Testis (tissue), 3 donors: ENCODE data around the gene JUP. TPM values are rescaled to one million over a fixed set of nuclear protein-coding genes. Genes with fewer than 3 reads are reported as not detected.
A peak's percentile ranks its signal among the peaks of the same experiment; 100 is the strongest.

Experiments
- DNase-seq: peaks from one replicate; pipeline ENCODE4 v3.0.0-alpha.2; 2019
- H3K27ac ChIP-seq, 2 donors: fragments of 200-600 bp; sonication (generic); one replicate each; pipeline ENCODE4 v1.5.1; 2019
- H3K27me3 ChIP-seq: fragments of 200-600 bp; sonication (generic); one replicate; pipeline ENCODE4 v1.5.1; 2019
- H3K36me3 ChIP-seq: fragments of 200-600 bp; sonication (generic); one replicate; pipeline ENCODE4 v1.5.1; 2017; ENCODE audit warnings: low read depth; ENCODE audit errors: missing control alignments
- H3K4me1 ChIP-seq: fragments of 200-600 bp; sonication (generic); one replicate; pipeline ENCODE4 v1.5.1; 2019
- H3K4me3 ChIP-seq, 2 donors: fragments of 200-600 bp; sonication (generic); one replicate each; pipeline ENCODE4 v1.5.1; 2017 to 2019
- H3K9me3 ChIP-seq: fragments of 200-600 bp; sonication (generic); one replicate; pipeline ENCODE4 v1.5.1; 2017
- CTCF ChIP-seq, 3 experiments: fragments of 450-650 bp in 2 of 3; fragments of 200-600 bp in 1 of 3; sonication (generic) in 1 of 3; IDR thresholded peaks; one replicate each; pipeline ENCODE4 v1.5.1; 2016 to 2019; ENCODE audit warnings: antibody characterized with exemption in 3 of 3, mild to moderate bottlenecking in 2 of 3, moderate library complexity in 1 of 3
- POLR2A ChIP-seq: fragments of 450-650 bp; IDR thresholded peaks from one replicate; pipeline ENCODE4 v1.6.1; 2017; ENCODE audit warnings: antibody characterized with exemption, mild to moderate bottlenecking, moderate library complexity
- WGBS, 2 donors: methylation state at CpG; one replicate each; pipeline ENCODE4 v1.1.5; 2018; 5-methylcytosine and 5-hydroxymethylcytosine counted together
- intact Hi-C: fragments of 100-400 bp; cut with DNase I; formaldehyde crosslinking; loops from one replicate; pipeline ENCODE4 v1.15.1; 2023; ENCODE audit warnings: low total_unique reads
- polyA plus RNA-seq: library from polyadenylated mRNA; stranded (reverse); fragments of 350-450 nt; fragmentation: Illumina TruSeq; extraction: RNeasy Lipid Tissue Mini Kit (QIAGEN cat#74804); gene quantifications from one replicate; pipeline ENCODE4 v1.2.3, GENCODE V29; 2014; ENCODE audit warnings: low read depth, low replicate concordance; ENCODE audit not compliant: insufficient read depth
- total RNA-seq, 2 donors: library from RNA; depleted of rRNA; stranded (reverse); fragments of >200 nt; gene quantifications; one replicate each; pipeline ENCODE4 v1.2.3, GENCODE V29; 2016

JUP gene
- total and polyA plus RNA-seq, 3 donors from 2014 or later, result 22.5 to 38.9 (median 36.8) TPM

- Histone ChIP-seq H3K4me3 (no peak overlapping the region), H3K27ac (no peak overlapping the region), H3K27me3 (no peaks in the 10 kb centered on the region), H3K9me3 (no peaks in the 10 kb centered on the region), H3K36me3 (no peaks in the 10 kb centered on the region), H3K4me1 (peaks cover 6% of the 10 kb centered on the region)
- DNase-seq, result peak; percentile 89
- intact Hi-C loops, result no loop called here
- WGBS, 2 donors, result 28 to 44% methylated on average over 5 to 14 of the region's 14 CpGs
- TF ChIP-seq CTCF (IDR thresholded peaks at IDR 0.05) (peak; percentile 95 to 98 (median 97)), POLR2A (no peak)
These were observed 15.1 kb upstream of the JUP start for GRCh38 chr17:41801374-41802271.

GRCh38 chr17:41800601-41801373 lies 14.3 kb upstream of the JUP start:
- intact Hi-C loops, result no loop called here

GRCh38 chr17:41799366-41799765 lies 12.9 kb upstream of the JUP start:
- Histone ChIP-seq H3K4me3 (no peak overlapping the region), H3K27me3 (no peaks in the 10 kb centered on the region), H3K36me3 (no peaks in the 10 kb centered on the region), H3K27ac (no peak overlapping the region), H3K9me3 (no peaks in the 10 kb centered on the region), H3K4me1 (peaks cover 6% of the 10 kb centered on the region)
- DNase-seq, result no peak
- no peak for TF ChIP-seq POLR2A
- TF ChIP-seq CTCF (IDR thresholded peaks at IDR 0.05), result no peak
- intact Hi-C loops, result loop anchor here (10.0 kb wide), 1 partner anchor 65 kb away; the partner anchor contains the start of gene HAP1
- WGBS, 2 donors, result 94 to 100% methylated on average over 3 to 8 of the region's 8 CpGs

More at GRCh38 chr17:41800601-41801373, 14.3 kb upstream of the JUP start:
- no peaks in the 10 kb centered on the region for H3K9me3 ChIP-seq
- 55 to 63% methylated on average over 9 to 18 of the region's 18 CpGs for WGBS, 2 donors
- no peak overlapping the region for H3K27ac ChIP-seq
- H3K36me3 ChIP-seq, result no peaks in the 10 kb centered on the region
- H3K4me3 ChIP-seq, result no peak overlapping the region
- TF ChIP-seq POLR2A (no peak), CTCF (IDR thresholded peaks at IDR 0.05) (no peak)
- no peaks in the 10 kb centered on the region for H3K27me3 ChIP-seq
- peaks cover 6% of the 10 kb centered on the region for H3K4me1 ChIP-seq
- no peak for DNase-seq

GRCh38 chr17:41797377-41797776 lies 10.9 kb upstream of the JUP start:
- intact Hi-C loops, result loop anchor here (10.0 kb wide), 1 partner anchor 63 kb away; the partner anchor contains the start of gene HAP1
- H3K4me1 ChIP-seq, result peaks cover 24% of the 10 kb centered on the region
- no peak overlapping the region for H3K4me3 ChIP-seq
- no peaks in the 10 kb centered on the region for H3K9me3 ChIP-seq
- DNase-seq, result no peak
- no peaks in the 10 kb centered on the region for H3K27me3 ChIP-seq
- no peaks in the 10 kb centered on the region for H3K36me3 ChIP-seq
- TF ChIP-seq CTCF (IDR thresholded peaks at IDR 0.05), result no peak
- TF ChIP-seq POLR2A, result no peak
- H3K27ac ChIP-seq, result no peak overlapping the region
- 87% methylated on average over 3 of the region's 3 CpGs for WGBS, 2 donors
